IMR-90 (cell line): ENCODE results near the gene RIMS3. TPM values are rescaled to one million over a fixed set of nuclear protein-coding genes. Genes with fewer than 3 reads are reported as not detected.

Experiments used
- ATAC-seq: fragments of 200-7000 bp; cut with Tn5 transposase; 2 replicates; pipeline ENCODE4 v1.9.1; 2020; ENCODE audit warnings: low read depth, mild to moderate bottlenecking, moderate library complexity
- BruUV-seq: library from RNA; stranded (reverse); fragments of 400-500 nt; replicated peaks from 2 replicates; lab custom pipeline; 2021; lab: Mats Ljungman, UMichigan
- CTCF ChIA-PET: fragments of 300-600 bp; formaldehyde crosslinking; extraction: SDS; loops from one replicate; lab custom pipeline; 2021; ENCODE audit warnings: antibody characterized with exemption; lab: Yijun Ruan, JAX
- POLR2A ChIA-PET: fragments of 300-600 bp; sonication (Branson Sonifier 250); formaldehyde crosslinking; loops from one replicate; lab custom pipeline; 2022; ENCODE audit warnings: antibody characterized with exemption; ENCODE audit not compliant: unreplicated experiment; lab: Charles Lee
- DNase-seq: peaks from one replicate; pipeline ENCODE4 v3.0.0; 2013
- H2AFZ ChIP-seq: replicated peaks from 2 replicates; pipeline ENCODE3; 2013; ENCODE audit warnings: low read length, mild to moderate bottlenecking; ENCODE audit not compliant: poor library complexity
- H2AK5ac ChIP-seq: 2 replicates; pipeline ENCODE4 v1.6.1; 2013; ENCODE audit warnings: low read depth, low read length, inconsistent platforms
- H2AK9ac ChIP-seq: replicated peaks from 2 replicates; pipeline ENCODE3; 2013; ENCODE audit warnings: mild to moderate bottlenecking, low read depth, low read length, moderate library complexity; ENCODE audit not compliant: poor library complexity
- H2BK120ac ChIP-seq: 2 replicates; pipeline ENCODE4 v1.6.1; 2013; ENCODE audit warnings: low read depth, low read length, inconsistent platforms
- H2BK15ac ChIP-seq: 3 replicates; pipeline ENCODE4 v1.6.1; 2013; ENCODE audit warnings: low read depth, low read length, inconsistent platforms
- H2BK20ac ChIP-seq: 2 replicates; pipeline ENCODE4 v1.6.1; 2013; ENCODE audit warnings: low read depth, mild to moderate bottlenecking, inconsistent platforms, low read length, moderate library complexity
- H2BK5ac ChIP-seq: 2 replicates; pipeline ENCODE4 v1.6.1; 2013; ENCODE audit warnings: mild to moderate bottlenecking, low read depth, low read length, inconsistent platforms; ENCODE audit not compliant: poor library complexity, severe bottlenecking
- H3K14ac ChIP-seq: replicated peaks from 2 replicates; pipeline ENCODE4 v1.6.1; 2013; ENCODE audit warnings: low read depth, low read length, inconsistent platforms
- H3K18ac ChIP-seq: 2 replicates; pipeline ENCODE4 v1.6.1; 2013; ENCODE audit warnings: low read depth, low read length, control low read depth
- H3K23ac ChIP-seq: 2 replicates; pipeline ENCODE4 v1.6.1; 2013; ENCODE audit warnings: low read depth, low read length, inconsistent platforms
- H3K27ac ChIP-seq: 2 replicates; pipeline ENCODE4 v1.5.1; 2013; ENCODE audit warnings: mild to moderate bottlenecking, control low read depth, low read length; ENCODE audit not compliant: insufficient read depth
- H3K27me3 ChIP-seq: 2 replicates; pipeline ENCODE4 v1.6.1; 2013; ENCODE audit warnings: low read length; ENCODE audit not compliant: control insufficient read depth, insufficient read depth
- H3K36me3 ChIP-seq: 2 replicates; pipeline ENCODE4 v1.6.1; 2013; ENCODE audit warnings: low read length, mixed read lengths; ENCODE audit not compliant: control insufficient read depth, insufficient read depth
- H3K4ac ChIP-seq: 2 replicates; pipeline ENCODE4 v1.6.1; 2013; ENCODE audit warnings: low read depth, low read length, inconsistent platforms
- H3K4me1 ChIP-seq: 2 replicates; pipeline ENCODE4 v1.6.1; 2013; ENCODE audit warnings: low read length, mixed read lengths; ENCODE audit not compliant: control insufficient read depth, insufficient read depth
- H3K4me2 ChIP-seq: 2 replicates; pipeline ENCODE4 v1.6.1; 2013; ENCODE audit warnings: low read depth, mild to moderate bottlenecking, control low read depth, low read length, moderate library complexity
- H3K4me3 ChIP-seq: 2 replicates; pipeline ENCODE4 v1.5.1; 2013; ENCODE audit warnings: low read depth, mild to moderate bottlenecking, control low read depth, low read length, moderate library complexity; ENCODE audit not compliant: insufficient read depth
- H3K56ac ChIP-seq: 2 replicates; pipeline ENCODE4 v1.6.1; 2013; ENCODE audit warnings: low read length, inconsistent platforms; ENCODE audit not compliant: insufficient read depth; ENCODE audit errors: extremely low read depth
- H3K79me1 ChIP-seq, 2 experiments: 2 replicates each; pipeline ENCODE4 v1.6.1; 2013; ENCODE audit warnings: low read length in 2 of 2, inconsistent platforms in 1 of 2, low read depth in 1 of 2
- H3K9ac ChIP-seq: 2 replicates; pipeline ENCODE4 v1.6.1; 2013; ENCODE audit warnings: low read depth, low read length, control low read depth
- H3K9me1 ChIP-seq: 2 replicates; pipeline ENCODE4 v1.6.1; 2013; ENCODE audit warnings: low read length, inconsistent platforms; ENCODE audit not compliant: insufficient read depth
- H3K9me3 ChIP-seq: 2 replicates; pipeline ENCODE4 v1.6.1; 2013; ENCODE audit warnings: low read length; ENCODE audit not compliant: control insufficient read depth, insufficient read depth
- H4K20me1 ChIP-seq: 2 replicates; pipeline ENCODE4 v1.6.1; 2013; ENCODE audit warnings: low read length, inconsistent platforms; ENCODE audit not compliant: insufficient read depth
- H4K5ac ChIP-seq: 2 replicates; pipeline ENCODE4 v1.6.1; 2013; ENCODE audit warnings: mild to moderate bottlenecking, low read depth, low read length, control low read depth
- H4K8ac ChIP-seq, 2 experiments: 2 replicates each; pipeline ENCODE4 v1.6.1; 2013; ENCODE audit warnings: low read depth in 2 of 2, low read length in 2 of 2, control low read depth in 1 of 2, inconsistent platforms in 1 of 2
- H4K91ac ChIP-seq: 2 replicates; pipeline ENCODE4 v1.6.1; 2013; ENCODE audit warnings: low read depth, low read length, inconsistent platforms; ENCODE audit not compliant: insufficient read depth
- ELK1 ChIP-seq: fragments of 150-350 bp; IDR thresholded peaks from 2 replicates; pipeline ENCODE4 v1.6.1; 2016; ENCODE audit warnings: low read depth, mild to moderate bottlenecking, low read length, moderate library complexity, borderline replicate concordance
- MAFK ChIP-seq: IDR thresholded peaks from 2 replicates; pipeline ENCODE4 v1.6.1; 2012; ENCODE audit warnings: low read depth, low read length, improper control_type of control experiment
- MXI1 ChIP-seq: IDR thresholded peaks from 2 replicates; pipeline ENCODE4 v1.6.1; 2012; ENCODE audit warnings: low read depth, mild to moderate bottlenecking, low read length, moderate library complexity, borderline replicate concordance
- RAD21 ChIP-seq: IDR thresholded peaks from 2 replicates; pipeline ENCODE4 v1.6.1; 2012; ENCODE audit warnings: low read length, improper control_type of control experiment
- SMC3 ChIP-seq: fragments of 150-350 bp; IDR thresholded peaks from 2 replicates; pipeline ENCODE4 v1.6.1; 2016; ENCODE audit warnings: low read depth, mild to moderate bottlenecking, antibody characterized with exemption, low read length, moderate library complexity
- WGBS, 2 experiments: methylation state at CpG; one replicate each; pipeline versions ENCODE4 v1.1.5 to v1.1.7; 2013; ENCODE audit warnings: missing lambda C conversion rate in 2 of 2; ENCODE audit not compliant: insufficient read length in 1 of 2; ENCODE audit errors: extremely low coverage in 2 of 2; 5-methylcytosine and 5-hydroxymethylcytosine counted together
- dilution Hi-C: fragments of 300-500 bp; cut with HindIII; formaldehyde crosslinking; loops from one replicate; pipeline ENCODE4 v1.14.3; 2018; ENCODE audit warnings: low sequenced_read_pairs; ENCODE audit not compliant: unreplicated experiment
- in situ Hi-C: fragments of 300-500 bp; cut with MboI; formaldehyde crosslinking; loops from 3 replicates; pipeline ENCODE4 v1.14.3; 2019; ENCODE audit warnings: low sequenced_read_pairs, inconsistent platforms, mixed read lengths
- intact Hi-C: fragments of 100-400 bp; cut with micrococcal nuclease; formaldehyde crosslinking; loops from 2 replicates; pipeline ENCODE4 v1.10.0; 2022
- polyA plus RNA-seq, 3 experiments: library from polyadenylated mRNA; depleted of rRNA; stranded (reverse); fragments of >200 nt; gene quantifications; 2 replicates each; pipeline ENCODE4 v1.2.3, GENCODE V29; 2012; ENCODE audit warnings: low replicate concordance in 1 of 3
- total RNA-seq: library from RNA; depleted of rRNA; stranded (reverse); fragments of >200 nt; gene quantifications from 2 replicates; pipeline ENCODE4 v1.2.3, GENCODE V29; 2012

Gene RIMS3
- total and polyA plus RNA-seq, 2 of the 4 experiments (the other 2 are of a cell fraction), result 0.10 to 0.36 TPM

- 67% methylated on average over 3 of the region's 7 CpGs; no CpG with 5 or more reads in 1 of the 2 experiments for WGBS, 2 experiments
- no peaks in the 10 kb centered on the region for H3K9me3 ChIP-seq
- H2AK9ac ChIP-seq, result peak overlapping the region; percentile 55
- in situ Hi-C loops (no loop called here), dilution Hi-C loops (no loop called here), intact Hi-C loops (no loop called here)
- CTCF ChIA-PET, result no interaction called here
- no peak overlapping the region for H3K18ac ChIP-seq
- no peak overlapping the region for H3K56ac ChIP-seq
- H3K4ac ChIP-seq, result no peak overlapping the region
- no peaks in the 10 kb centered on the region for H3K79me1 ChIP-seq
- TF ChIP-seq MXI1, result no peak
- no peak for TF ChIP-seq SMC3
- TF ChIP-seq ELK1, result no peak
- TF ChIP-seq RAD21, result no peak
- no peak for TF ChIP-seq MAFK
- no peaks in the 10 kb centered on the region for H3K36me3 ChIP-seq
- no peak overlapping the region for H4K5ac ChIP-seq
- H2BK5ac ChIP-seq, result no peak overlapping the region
- no peak overlapping the region for H2BK120ac ChIP-seq
- no peak overlapping the region for H4K91ac ChIP-seq
- H3K4me1 ChIP-seq, result no peaks in the 10 kb centered on the region
- peaks cover 2% of the 10 kb centered on the region; the same call in 1 of the 2 replicates for H3K27me3 ChIP-seq
- no peak overlapping the region for H3K27ac ChIP-seq
- no peak overlapping the region for H4K8ac ChIP-seq
- DNase-seq (no peak), ATAC-seq (no peak)
- H3K9ac ChIP-seq, result no peak overlapping the region
- no peak overlapping the region for H2AFZ ChIP-seq
- no TSS peak for BruUV-seq
- POLR2A ChIA-PET, result no interaction called here
- H3K9me1 ChIP-seq, result no peaks in the 10 kb centered on the region
- no peak overlapping the region for H2BK20ac ChIP-seq
- H3K23ac ChIP-seq, result no peak overlapping the region
- H3K4me3 ChIP-seq, result no peak overlapping the region
- H3K14ac ChIP-seq, result no peak overlapping the region
- H2AK5ac ChIP-seq, result no peak overlapping the region
- H3K4me2 ChIP-seq, result no peak overlapping the region
- H4K20me1 ChIP-seq, result no peaks in the 10 kb centered on the region
- H2BK15ac ChIP-seq, result no peak overlapping the region
These were observed 69.9 kb downstream of the RIMS3 start for GRCh38 chr1:40595623-40596022.
